Stimulated activated naive CD4-positive, alpha-beta T cell (primary cell): ENCODE measurements around the gene DNALI1.
"Not testable (repeated sequence)": the region's sequence is repeated elsewhere in the genome, so short reads cannot be mapped to it uniquely, and the experiment has no call there.

Source experiments
- DNase-seq, 6 experiments: peaks; one replicate each; lab custom pipeline; 2025; lab: John Stamatoyannopoulos, UW

Gene DNALI1

GRCh38 chr1:37553927-37554808, 2.6 kb upstream of the DNALI1 start, which contains the start of gene SNIP1:
SNIP1 (minus strand) TSS chr1:37554293; CDS start chr1:37554229, 64 bp downstream.
- DNase-seq = peak; percentile 81 to 93 (median 90)

- DNase-seq = no peak
These were observed 662 bp downstream of the DNALI1 start for GRCh38 chr1:37557402-37557801.

DNA sequence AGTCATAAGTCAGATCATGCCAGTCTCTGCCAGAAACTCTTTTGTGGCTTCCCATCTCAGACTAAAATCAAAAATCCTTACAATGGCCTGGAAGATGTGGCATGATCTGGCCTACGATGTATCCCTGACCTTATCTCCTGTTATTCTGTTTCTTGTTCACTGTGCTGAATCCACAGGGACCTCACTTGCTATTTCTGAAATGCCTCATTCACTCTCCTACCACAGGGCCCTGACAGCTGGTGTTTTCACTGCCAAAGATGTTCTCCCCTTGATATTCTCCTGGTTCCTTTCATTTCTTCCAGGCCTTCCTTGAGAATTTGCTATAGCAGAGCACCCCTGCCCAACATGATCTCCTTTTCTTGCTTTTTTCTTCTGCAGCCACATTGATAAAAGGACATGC, 1.7 kb downstream of the DNALI1 start:
- DNase-seq = no peak

- no peak for DNase-seq
These were observed 2.3 kb downstream of the DNALI1 start for GRCh38 chr1:37559080-37559479.

DNA sequence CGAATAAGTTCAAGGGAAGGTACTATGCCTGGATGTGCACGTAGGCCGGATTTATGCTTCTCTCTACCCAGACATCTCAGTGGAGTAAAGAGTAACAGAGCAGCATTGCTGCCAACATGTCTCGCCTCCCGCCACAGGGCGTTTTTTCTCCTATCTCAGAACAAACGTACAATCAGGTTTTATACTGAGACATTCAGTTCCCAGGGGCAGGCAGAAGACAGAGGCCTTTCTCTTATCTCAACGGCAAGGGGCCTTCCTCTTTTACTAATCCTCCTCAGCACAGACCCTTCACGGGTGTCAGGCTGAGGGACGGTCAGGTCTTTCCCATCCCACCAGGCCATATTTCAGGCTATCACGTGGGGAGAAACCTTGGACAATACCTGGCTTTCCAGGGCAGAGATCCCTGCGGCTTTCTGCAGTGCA, 3.2 kb downstream of the DNALI1 start:
- not testable (repeated sequence) for DNase-seq

GRCh38 chr1:37560401-37561132, 3.8 kb downstream of the DNALI1 start:
- DNase-seq = no peak

DNA sequence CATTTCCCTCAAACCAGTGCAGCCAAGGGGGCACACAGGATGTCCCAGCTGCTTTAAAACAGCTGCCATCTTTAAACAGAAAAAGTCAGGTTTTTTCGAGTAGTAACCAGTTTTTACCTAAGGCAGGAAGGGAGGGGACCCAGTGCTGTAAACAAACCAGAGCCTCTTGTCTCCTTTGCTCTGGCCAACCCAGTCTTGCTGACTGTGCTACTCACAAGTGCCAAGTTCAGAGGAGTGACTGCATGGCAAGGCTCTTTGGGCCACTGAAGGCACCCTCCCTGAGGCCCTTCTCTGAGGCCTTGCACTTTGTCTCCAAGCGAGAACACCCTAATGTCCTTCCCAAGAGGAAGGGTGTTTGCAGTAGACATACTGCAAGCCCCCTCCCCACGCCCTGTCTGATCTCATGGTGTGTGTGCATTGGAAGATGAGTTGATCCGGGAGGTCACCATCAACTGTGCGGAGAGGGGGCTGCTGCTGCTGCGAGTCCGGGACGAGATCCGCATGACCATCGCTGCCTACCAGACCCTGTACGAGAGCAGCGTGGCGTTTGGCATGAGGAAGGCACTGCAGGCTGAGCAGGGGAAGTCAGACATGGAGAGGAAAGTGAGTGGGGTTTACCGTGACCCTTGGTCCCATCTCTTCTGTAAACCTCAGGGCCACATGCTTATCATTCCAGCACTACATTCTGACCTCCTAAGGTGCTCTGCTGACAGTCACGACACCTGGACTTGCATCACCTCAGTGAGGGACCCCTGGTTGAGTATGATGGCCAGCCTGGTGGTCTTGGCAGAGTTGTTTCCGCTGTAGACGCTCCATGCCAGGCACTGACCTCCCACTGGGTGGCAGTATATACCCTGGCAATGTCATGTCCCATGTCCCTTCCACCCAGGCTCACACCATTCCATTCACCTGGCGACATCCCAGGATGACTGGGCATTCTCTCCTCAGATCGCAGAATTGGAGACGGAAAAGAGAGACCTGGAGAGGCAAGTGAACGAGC, 4.7 kb downstream of the DNALI1 start:
- DNase-seq = peak in 4 of 6 experiments; percentile 3 to 13 (median 12)

DNA sequence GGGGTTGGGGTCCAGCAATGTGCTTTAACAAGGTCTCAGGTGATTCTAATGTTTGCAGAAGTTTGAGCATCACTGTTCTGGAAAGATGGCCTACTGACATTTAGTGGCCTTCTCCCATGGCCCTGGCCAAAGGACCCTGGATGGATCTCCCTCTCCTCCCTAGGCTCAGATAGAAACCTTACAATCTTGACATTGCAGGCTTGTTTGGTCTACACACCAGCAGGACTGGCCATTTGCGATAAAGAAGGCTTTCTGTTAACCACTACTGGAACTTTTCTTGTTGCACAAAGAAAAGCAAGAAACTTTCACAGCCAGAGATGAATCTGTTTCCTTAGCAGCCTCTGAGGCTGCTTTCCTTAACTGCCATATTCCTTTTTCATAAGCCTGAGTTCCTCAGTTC, 6.2 kb downstream of the DNALI1 start:
- no peak for DNase-seq

DNA sequence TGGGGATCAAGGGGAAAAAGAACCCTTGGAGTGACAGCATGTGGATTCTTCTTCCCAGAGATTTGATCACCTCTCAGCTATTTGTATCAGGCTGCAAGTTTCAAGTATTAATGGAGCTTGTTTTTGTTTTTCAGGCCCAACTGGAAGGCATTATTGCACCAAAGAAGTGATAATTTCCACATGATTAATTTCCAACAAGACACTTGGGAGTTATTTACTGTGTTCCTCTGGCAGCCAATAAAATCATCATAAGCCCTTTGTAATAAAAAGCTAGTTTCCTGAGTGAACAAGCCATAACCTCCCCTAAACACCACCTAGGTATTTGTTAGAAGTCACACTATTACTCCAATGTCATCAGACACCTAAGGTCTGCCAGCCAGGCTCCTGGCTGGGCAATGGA, 8.2 kb downstream of the DNALI1 start:
- DNase-seq = no peak

DNA sequence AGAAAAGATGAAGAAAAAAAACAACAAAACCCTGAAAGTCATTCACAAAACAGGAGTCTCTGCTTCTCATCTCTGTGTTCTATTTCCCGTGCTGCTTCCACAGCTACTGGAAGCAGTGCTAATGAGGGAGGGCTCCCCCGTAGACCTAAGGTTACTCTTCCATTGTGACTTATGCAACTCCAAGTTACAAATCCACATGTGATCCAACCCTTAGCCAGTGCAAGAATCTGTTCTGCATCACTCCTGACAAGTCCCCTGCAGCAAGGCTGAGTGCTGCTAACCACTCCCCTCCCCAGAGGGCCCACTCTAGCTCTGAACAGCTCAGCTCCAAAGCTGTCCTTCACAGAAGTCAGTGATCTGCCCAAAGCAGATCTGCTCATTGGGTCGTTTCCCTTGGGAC, 10.3 kb downstream of the DNALI1 start:
- no peak for DNase-seq

- no peak for DNase-seq
These were observed 14.0 kb downstream of the DNALI1 start for GRCh38 chr1:37570528-37571334.

DNA sequence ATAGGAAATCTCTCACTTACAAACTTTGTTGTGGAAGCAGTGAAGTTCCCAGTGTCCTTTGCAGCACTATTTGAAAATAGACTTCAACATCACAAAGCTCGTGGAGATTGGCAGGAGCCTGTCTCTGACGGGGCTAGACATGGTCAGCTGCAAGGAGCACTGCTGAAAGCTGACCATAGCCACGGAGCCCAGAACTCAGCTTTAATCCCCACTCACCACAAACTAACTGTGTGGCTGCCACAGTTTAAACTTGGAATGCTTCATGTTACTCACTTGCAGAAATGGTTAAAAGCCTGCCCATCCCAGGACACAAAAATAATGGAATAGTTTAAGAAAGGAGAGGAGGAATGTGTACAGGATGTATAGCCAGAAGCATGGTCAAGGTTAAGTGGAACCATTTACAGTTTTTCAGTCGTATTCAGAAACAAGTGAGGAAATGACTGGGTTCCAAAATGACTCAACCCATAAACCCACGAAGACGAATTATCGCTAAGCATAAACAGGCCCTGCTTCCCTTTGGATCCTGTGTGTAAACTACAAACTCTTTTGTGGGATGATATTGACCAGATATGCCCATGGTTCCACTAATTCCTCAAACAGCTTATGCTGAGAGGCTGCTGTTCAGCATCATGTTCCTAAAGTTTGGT, 18.2 kb downstream of the DNALI1 start:
- no peak for DNase-seq

GRCh38 chr1:37575692-37576091, 19.0 kb downstream of the DNALI1 start:
- no peak for DNase-seq

GRCh38 chr1:37584544-37584943, 27.8 kb downstream of the DNALI1 start:
- not testable (repeated sequence) for DNase-seq

- DNase-seq = no peak
These were observed 32.2 kb downstream of the DNALI1 start for GRCh38 chr1:37588939-37589338.

- no peak for DNase-seq
These were observed 37.0 kb downstream of the DNALI1 start for GRCh38 chr1:37593726-37594125.

DNA sequence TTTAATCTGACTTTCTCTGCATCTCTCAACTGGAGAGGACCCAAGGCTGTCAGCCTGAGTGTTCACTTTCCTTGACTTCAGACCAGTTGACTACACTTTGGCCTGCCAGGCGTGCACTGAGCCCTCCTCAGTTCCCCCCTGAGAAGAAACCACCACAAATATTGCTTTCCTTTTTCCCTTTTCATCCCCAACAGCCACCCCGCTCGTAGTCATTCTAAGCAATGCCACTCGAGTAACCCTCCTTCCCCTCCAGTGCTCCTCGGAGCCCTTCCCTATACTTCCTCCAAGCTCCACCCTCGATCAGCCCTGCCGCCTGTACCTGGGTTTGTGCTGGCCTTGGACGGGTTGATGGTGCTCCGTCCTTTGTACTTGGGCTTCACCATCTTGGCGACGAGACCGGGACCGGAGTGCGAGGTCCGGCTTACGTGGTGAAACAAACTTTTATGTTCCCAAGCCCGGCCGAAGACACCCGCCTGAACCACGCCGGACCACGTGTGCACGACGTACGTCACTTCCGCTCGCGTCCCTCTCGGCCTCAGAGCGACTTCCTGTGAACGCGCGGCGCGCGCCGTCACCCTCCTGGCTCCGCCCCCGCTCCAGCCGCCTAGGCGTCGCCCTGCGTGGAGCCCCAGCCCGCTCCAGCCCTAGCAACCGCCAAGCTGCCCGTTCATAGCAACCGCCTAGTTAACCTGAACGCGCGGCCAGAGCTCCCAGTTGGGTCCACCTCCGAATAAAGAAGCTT, 38.9 kb downstream of the DNALI1 start, which contains the start of gene GNL2:
Gene GNL2, minus strand, starts transcription at position 498 of the 742 bp plus-strand sequence. Its CDS starts 115 bp downstream, at position 383.
- DNase-seq = peak; percentile 89 to 95 (median 92)

- DNase-seq = no peak
These were observed 39.5 kb downstream of the DNALI1 start for GRCh38 chr1:37596182-37596667.

- DNase-seq = no peak
These were observed 43.2 kb downstream of the DNALI1 start for GRCh38 chr1:37599940-37600339.
